ENCODE results near the gene TAOK2.
A peak's percentile ranks its signal among the peaks of the same experiment; 100 is the strongest.

Gene TAOK2

GRCh38 chr16:30030841-30031413 lies 57.3 kb downstream of the TAOK2 start, which contains the start of gene TLCD3B:
TLCD3B (minus strand) TSS chr16:30031271; CDS start chr16:30030527, 744 bp downstream.
- H3K36me3 ChIP-seq (ENCODE audit: control insufficient read depth in 1 of 2, insufficient read depth in 2 of 2, low read depth in 1 of 2, low read length in 2 of 2): no peaks in the 10 kb centered on the region
- H3K23ac ChIP-seq (ENCODE audit: low read length in 2 of 2): no peak within 1 kb of the TSS
- H3K4ac ChIP-seq (ENCODE audit: low read depth in 1 of 2, low read length in 2 of 2): no peak within 1 kb of the TSS
- peak within 1 kb of the TSS; percentile 55 for H2BK120ac ChIP-seq (ENCODE audit: low read depth, low read length)
- H3K27me3 ChIP-seq (ENCODE audit: control insufficient read depth in 1 of 2, insufficient read depth in 1 of 2, low read length in 2 of 2): peaks cover 76 to 79% of the 10 kb centered on the region in 2 experiments
- no peak within 1 kb of the TSS for H2AFZ ChIP-seq (ENCODE audit: low read depth, low read length)
- H3K4me2 ChIP-seq (ENCODE audit: low read length, poor library complexity, severe bottlenecking): peak within 1 kb of the TSS; percentile 60
- no peak within 1 kb of the TSS for H4K8ac ChIP-seq (ENCODE audit: low read length)
- no peak within 1 kb of the TSS for H4K91ac ChIP-seq (ENCODE audit: low read length)
- H2BK5ac ChIP-seq (ENCODE audit: low read depth, low read length, poor library complexity, severe bottlenecking): no peak within 1 kb of the TSS
- 4% methylated on average over 14 of the region's 27 CpGs for WGBS
- no peak within 1 kb of the TSS for H2BK15ac ChIP-seq (ENCODE audit: low read depth, poor library complexity, severe bottlenecking)
- H3K14ac ChIP-seq (ENCODE audit: low read length in 2 of 2): no peak within 1 kb of the TSS
- H3K9me3 ChIP-seq (ENCODE audit: control insufficient read depth, low read length): no peaks in the 10 kb centered on the region
- H3K18ac ChIP-seq (ENCODE audit: low read depth in 1 of 2, low read length in 2 of 2): no peak within 1 kb of the TSS
- H2BK12ac ChIP-seq (ENCODE audit: low read length in 2 of 2): no peak within 1 kb of the TSS
- no peak within 1 kb of the TSS for H2AK5ac ChIP-seq (ENCODE audit: low read length, severe bottlenecking)
- peak within 1 kb of the TSS in 1 of 2 experiments; percentile 21 for H3K4me3 ChIP-seq (ENCODE audit: insufficient read depth in 1 of 2, low read depth in 1 of 2, low read length in 2 of 2)
- peaks cover 10% of the 10 kb centered on the region for H3K4me1 ChIP-seq (ENCODE audit: control insufficient read depth, insufficient read depth, low read depth, low read length)
- no peak within 1 kb of the TSS for H3K9ac ChIP-seq (ENCODE audit: low read length)
- no peaks in the 10 kb centered on the region for H3K79me1 ChIP-seq (replicated peaks; ENCODE audit: low read length, poor library complexity, severe bottlenecking)
- H3K27ac ChIP-seq (ENCODE audit: low read length, poor library complexity, severe bottlenecking): no peak within 1 kb of the TSS
- no peak for DNase-seq

- H3K27ac ChIP-seq (ENCODE audit: low read length, poor library complexity, severe bottlenecking): no peak overlapping the region
- H2AFZ ChIP-seq (ENCODE audit: low read depth, low read length): no peak overlapping the region
- no peaks in the 10 kb centered on the region for H3K36me3 ChIP-seq (ENCODE audit: control insufficient read depth in 1 of 2, insufficient read depth in 2 of 2, low read depth in 1 of 2, low read length in 2 of 2)
- H4K8ac ChIP-seq (ENCODE audit: low read length): no peak overlapping the region
- no peak overlapping the region for H4K91ac ChIP-seq (ENCODE audit: low read length)
- H2BK5ac ChIP-seq (ENCODE audit: low read depth, low read length, poor library complexity, severe bottlenecking): no peak overlapping the region
- H3K27me3 ChIP-seq (ENCODE audit: control insufficient read depth in 1 of 2, insufficient read depth in 1 of 2, low read length in 2 of 2): peaks cover 76 to 79% of the 10 kb centered on the region in 2 experiments
- H3K4ac ChIP-seq (ENCODE audit: low read depth in 1 of 2, low read length in 2 of 2): no peak overlapping the region
- H2AK5ac ChIP-seq (ENCODE audit: low read length, severe bottlenecking): no peak overlapping the region
- H3K79me1 ChIP-seq (replicated peaks; ENCODE audit: low read length, poor library complexity, severe bottlenecking): no peaks in the 10 kb centered on the region
- H3K4me3 ChIP-seq (ENCODE audit: insufficient read depth in 1 of 2, low read depth in 1 of 2, low read length in 2 of 2): no peak overlapping the region
- no peak overlapping the region for H3K9ac ChIP-seq (ENCODE audit: low read length)
- peak overlapping the region; percentile 55 for H2BK120ac ChIP-seq (ENCODE audit: low read depth, low read length)
- no peak overlapping the region for H3K23ac ChIP-seq (ENCODE audit: low read length in 2 of 2)
- DNase-seq: no peak
- H3K14ac ChIP-seq (ENCODE audit: low read length in 2 of 2): no peak overlapping the region
- 39% methylated on average over 7 of the region's 11 CpGs for WGBS
- H3K4me1 ChIP-seq (ENCODE audit: control insufficient read depth, insufficient read depth, low read depth, low read length): peaks cover 10% of the 10 kb centered on the region
- H2BK12ac ChIP-seq (ENCODE audit: low read length in 2 of 2): no peak overlapping the region
- no peak overlapping the region for H2BK15ac ChIP-seq (ENCODE audit: low read depth, poor library complexity, severe bottlenecking)
- no peaks in the 10 kb centered on the region for H3K9me3 ChIP-seq (ENCODE audit: control insufficient read depth, low read length)
- no peak overlapping the region for H3K4me2 ChIP-seq (ENCODE audit: low read length, poor library complexity, severe bottlenecking)
- H3K18ac ChIP-seq (ENCODE audit: low read depth in 1 of 2, low read length in 2 of 2): no peak overlapping the region
Observed at GRCh38 chr16:30031477-30031918, 57.8 kb downstream of the TAOK2 start.

GRCh38 chr16:30032083-30032819 lies 58.6 kb downstream of the TAOK2 start:
- H4K91ac ChIP-seq (ENCODE audit: low read length): no peak overlapping the region
- H2AFZ ChIP-seq (ENCODE audit: low read depth, low read length): no peak overlapping the region
- H3K23ac ChIP-seq (ENCODE audit: low read length in 2 of 2): no peak overlapping the region
- H3K27me3 ChIP-seq (ENCODE audit: control insufficient read depth in 1 of 2, insufficient read depth in 1 of 2, low read length in 2 of 2): peaks cover 69 to 73% of the 10 kb centered on the region in 2 experiments
- no peak overlapping the region for H2AK5ac ChIP-seq (ENCODE audit: low read length, severe bottlenecking)
- H3K18ac ChIP-seq (ENCODE audit: low read depth in 1 of 2, low read length in 2 of 2): no peak overlapping the region
- no peaks in the 10 kb centered on the region for H3K36me3 ChIP-seq (ENCODE audit: control insufficient read depth in 1 of 2, insufficient read depth in 2 of 2, low read depth in 1 of 2, low read length in 2 of 2)
- H3K9me3 ChIP-seq (ENCODE audit: control insufficient read depth, low read length): no peaks in the 10 kb centered on the region
- H4K8ac ChIP-seq (ENCODE audit: low read length): no peak overlapping the region
- no peak overlapping the region for H2BK12ac ChIP-seq (ENCODE audit: low read length in 2 of 2)
- H2BK15ac ChIP-seq (ENCODE audit: low read depth, poor library complexity, severe bottlenecking): no peak overlapping the region
- no peak overlapping the region for H2BK120ac ChIP-seq (ENCODE audit: low read depth, low read length)
- H3K4ac ChIP-seq (ENCODE audit: low read depth in 1 of 2, low read length in 2 of 2): no peak overlapping the region
- H3K79me1 ChIP-seq (replicated peaks; ENCODE audit: low read length, poor library complexity, severe bottlenecking): no peaks in the 10 kb centered on the region
- H3K4me3 ChIP-seq (ENCODE audit: insufficient read depth in 1 of 2, low read depth in 1 of 2, low read length in 2 of 2): no peak overlapping the region
- peak; percentile 66 for DNase-seq
- H3K9ac ChIP-seq (ENCODE audit: low read length): no peak overlapping the region
- H3K4me1 ChIP-seq (ENCODE audit: control insufficient read depth, insufficient read depth, low read depth, low read length): peaks cover 10% of the 10 kb centered on the region
- H3K27ac ChIP-seq (ENCODE audit: low read length, poor library complexity, severe bottlenecking): no peak overlapping the region
- whole genome bisulfite sequencing: 7% methylated on average over 10 of the region's 12 CpGs
- H3K4me2 ChIP-seq (ENCODE audit: low read length, poor library complexity, severe bottlenecking): no peak overlapping the region
- H2BK5ac ChIP-seq (ENCODE audit: low read depth, low read length, poor library complexity, severe bottlenecking): no peak overlapping the region
- H3K14ac ChIP-seq (ENCODE audit: low read length in 2 of 2): no peak overlapping the region

GRCh38 chr16:30033270-30033669 lies 59.6 kb downstream of the TAOK2 start:
- Histone ChIP-seq H3K9ac (ENCODE audit: low read length) (no peak overlapping the region), H3K79me1 (replicated peaks; ENCODE audit: low read length, poor library complexity, severe bottlenecking) (no peaks in the 10 kb centered on the region), H3K18ac (ENCODE audit: low read depth in 1 of 2, low read length in 2 of 2) (no peak overlapping the region), H2BK15ac (ENCODE audit: low read depth, poor library complexity, severe bottlenecking) (no peak overlapping the region), H3K4me3 (ENCODE audit: insufficient read depth in 1 of 2, low read depth in 1 of 2, low read length in 2 of 2) (no peak overlapping the region), H2BK120ac (ENCODE audit: low read depth, low read length) (no peak overlapping the region), H4K91ac (ENCODE audit: low read length) (no peak overlapping the region), H3K9me3 (ENCODE audit: control insufficient read depth, low read length) (no peaks in the 10 kb centered on the region), H3K23ac (ENCODE audit: low read length in 2 of 2) (no peak overlapping the region), H3K14ac (ENCODE audit: low read length in 2 of 2) (no peak overlapping the region), H2BK5ac (ENCODE audit: low read depth, low read length, poor library complexity, severe bottlenecking) (no peak overlapping the region), H4K8ac (ENCODE audit: low read length) (no peak overlapping the region), H2AK5ac (ENCODE audit: low read length, severe bottlenecking) (no peak overlapping the region), H2AFZ (ENCODE audit: low read depth, low read length) (no peak overlapping the region), H3K4ac (ENCODE audit: low read depth in 1 of 2, low read length in 2 of 2) (no peak overlapping the region), H3K4me1 (ENCODE audit: control insufficient read depth, insufficient read depth, low read depth, low read length) (peaks cover 10% of the 10 kb centered on the region), H2BK12ac (ENCODE audit: low read length in 2 of 2) (no peak overlapping the region), H3K27me3 (ENCODE audit: control insufficient read depth in 1 of 2, insufficient read depth in 1 of 2, low read length in 2 of 2) (peaks cover 59 to 63% of the 10 kb centered on the region in 2 experiments), H3K36me3 (ENCODE audit: control insufficient read depth in 1 of 2, insufficient read depth in 2 of 2, low read depth in 1 of 2, low read length in 2 of 2) (no peaks in the 10 kb centered on the region), H3K27ac (ENCODE audit: low read length, poor library complexity, severe bottlenecking) (no peak overlapping the region), H3K4me2 (ENCODE audit: low read length, poor library complexity, severe bottlenecking) (no peak overlapping the region)
- DNase-seq: no peak
- 81% methylated on average over 6 of the region's 7 CpGs for WGBS
